Esophagus (tissue), 2 donors: Measurements from ENCODE around the gene LHFPL4. TPM values are rescaled to one million over a fixed set of nuclear protein-coding genes. Genes with fewer than 3 reads are reported as not detected.
"Not testable (repeated sequence)": the region's sequence is repeated elsewhere in the genome, so short reads cannot be mapped to it uniquely, and the experiment has no call there.

Experiments used
- H3K27ac ChIP-seq, 2 donors: one replicate each; pipeline ENCODE4 v1.5.1; 2013; ENCODE audit warnings: low read depth in 2 of 2, mild to moderate bottlenecking in 2 of 2, inconsistent platforms in 1 of 2, low read length in 1 of 2, moderate library complexity in 1 of 2
- H3K27me3 ChIP-seq, 2 donors: one replicate each; pipeline ENCODE4 v1.6.1; 2013; ENCODE audit warnings: low read length in 2 of 2, control low read depth in 1 of 2, mild to moderate bottlenecking in 1 of 2; ENCODE audit not compliant: insufficient read depth in 2 of 2, control insufficient read depth in 1 of 2
- H3K36me3 ChIP-seq, 2 donors: one replicate each; pipeline ENCODE4 v1.6.1; 2013; ENCODE audit warnings: low read length in 1 of 2; ENCODE audit not compliant: control insufficient read depth in 2 of 2, insufficient read depth in 2 of 2
- H3K4me1 ChIP-seq, 2 donors: one replicate each; pipeline ENCODE4 v1.6.1; 2013; ENCODE audit warnings: low read length in 1 of 2; ENCODE audit not compliant: control insufficient read depth in 2 of 2, insufficient read depth in 2 of 2
- H3K4me3 ChIP-seq, 2 donors: one replicate each; pipeline ENCODE4 v1.5.1; 2013; ENCODE audit warnings: low read length in 2 of 2, mild to moderate bottlenecking in 2 of 2, low read depth in 1 of 2, moderate library complexity in 1 of 2
- H3K9me3 ChIP-seq, 2 donors: one replicate each; pipeline ENCODE4 v1.6.1; 2013; ENCODE audit warnings: mild to moderate bottlenecking in 2 of 2, low read depth in 1 of 2, low read length in 1 of 2, moderate library complexity in 1 of 2; ENCODE audit not compliant: control insufficient read depth in 2 of 2, insufficient read depth in 1 of 2
- WGBS, 2 donors: extraction: QIAGEN DNeasy Blood & Tissue Kit; methylation state at CpG; one replicate each; pipeline ENCODE4 v1.1.7; 2013; 5-methylcytosine and 5-hydroxymethylcytosine counted together
- polyA plus RNA-seq, 2 donors: library from polyadenylated mRNA; stranded (reverse); fragments of 200-250 nt; gene quantifications; one replicate each; pipeline ENCODE4 v1.2.3, GENCODE V29; 2013
- donor health status: healthy with polysubstance abuse.
- donor health status: Bipolar disorder and iron deficiency.

LHFPL4 gene
- polyA plus RNA-seq, 2 donors = 0.02 TPM; not detected in 1

GRCh38 chr3:9494036-9494435 lies 59.6 kb downstream of the LHFPL4 start:
- not testable (repeated sequence) for H3K27ac ChIP-seq, H3K36me3 ChIP-seq, H3K27me3 ChIP-seq, H3K9me3 ChIP-seq, H3K4me3 ChIP-seq, H3K4me1 ChIP-seq
- 90 to 96% methylated on average over 15 of the region's 15 CpGs for WGBS, 2 donors

- WGBS, 2 donors = 61 to 69% methylated on average over 3 of the region's 3 CpGs
- Histone ChIP-seq H3K9me3 (no peaks in the 10 kb centered on the region), H3K27me3 (no peaks in the 10 kb centered on the region), H3K4me1 (no peaks in the 10 kb centered on the region), H3K36me3 (no peaks in the 10 kb centered on the region), H3K27ac (no peak overlapping the region), H3K4me3 (no peak overlapping the region)
Observed at GRCh38 chr3:9491506-9491905, 62.1 kb downstream of the LHFPL4 start.

GRCh38 chr3:9485248-9485647 lies 68.4 kb downstream of the LHFPL4 start:
- 96 to 98% methylated on average over 1 of the region's 1 CpG for WGBS, 2 donors

GRCh38 chr3:9480265-9480664 lies 73.4 kb downstream of the LHFPL4 start:
- H3K4me3 ChIP-seq = no peak overlapping the region
- H3K9me3 ChIP-seq = no peaks in the 10 kb centered on the region
- no peaks in the 10 kb centered on the region for H3K4me1 ChIP-seq
- H3K36me3 ChIP-seq = peaks cover 3 to 22% of the 10 kb centered on the region in 2 donors
- 100% methylated on average over 1 of the region's 1 CpG for WGBS, 2 donors
- H3K27me3 ChIP-seq = no peaks in the 10 kb centered on the region
- no peak overlapping the region for H3K27ac ChIP-seq

More at GRCh38 chr3:9485248-9485647, 68.4 kb downstream of the LHFPL4 start:
- no peak overlapping the region for H3K4me3 ChIP-seq
- no peaks in the 10 kb centered on the region for H3K36me3 ChIP-seq
- no peaks in the 10 kb centered on the region for H3K27me3 ChIP-seq
- no peak overlapping the region for H3K27ac ChIP-seq
- no peaks in the 10 kb centered on the region for H3K9me3 ChIP-seq
- H3K4me1 ChIP-seq = no peaks in the 10 kb centered on the region

GRCh38 chr3:9476935-9477334 lies 76.7 kb downstream of the LHFPL4 start:
- H3K27ac ChIP-seq = no peak overlapping the region
- WGBS, 2 donors = 94 to 98% methylated on average over 5 of the region's 5 CpGs
- H3K4me3 ChIP-seq = no peak overlapping the region
- no peaks in the 10 kb centered on the region for H3K27me3 ChIP-seq
- peaks cover 8 to 35% of the 10 kb centered on the region in 2 donors for H3K36me3 ChIP-seq
- H3K9me3 ChIP-seq = no peaks in the 10 kb centered on the region
- H3K4me1 ChIP-seq = no peaks in the 10 kb centered on the region

GRCh38 chr3:9474482-9474881 lies 79.1 kb downstream of the LHFPL4 start:
- H3K4me1 ChIP-seq = no peaks in the 10 kb centered on the region
- H3K9me3 ChIP-seq = no peaks in the 10 kb centered on the region
- H3K4me3 ChIP-seq = no peak overlapping the region
- H3K27ac ChIP-seq = no peak overlapping the region
- WGBS, 2 donors = 93 to 94% methylated on average over 6 of the region's 6 CpGs
- H3K36me3 ChIP-seq = peaks cover 11 to 44% of the 10 kb centered on the region in 2 donors
- H3K27me3 ChIP-seq = no peaks in the 10 kb centered on the region

- Histone ChIP-seq H3K36me3 (peaks cover 11 to 43% of the 10 kb centered on the region in 2 donors), H3K4me3 (no peak overlapping the region), H3K4me1 (no peaks in the 10 kb centered on the region), H3K27ac (no peak overlapping the region), H3K9me3 (no peaks in the 10 kb centered on the region), H3K27me3 (no peaks in the 10 kb centered on the region)
Observed at GRCh38 chr3:9473496-9474065, 80.0 kb downstream of the LHFPL4 start.

- Histone ChIP-seq H3K27ac (no peak overlapping the region), H3K36me3 (peaks cover 12 to 36% of the 10 kb centered on the region in 2 donors), H3K9me3 (no peaks in the 10 kb centered on the region), H3K4me1 (no peaks in the 10 kb centered on the region), H3K27me3 (no peaks in the 10 kb centered on the region), H3K4me3 (no peak overlapping the region)
- 87 to 93% methylated on average over 3 of the region's 3 CpGs for WGBS, 2 donors
Observed at GRCh38 chr3:9469986-9470385, 83.6 kb downstream of the LHFPL4 start.

- WGBS, 2 donors = 89% methylated on average over 7 of the region's 7 CpGs
- H3K4me3 ChIP-seq = no peak overlapping the region
- H3K4me1 ChIP-seq = no peaks in the 10 kb centered on the region
- H3K36me3 ChIP-seq = peaks cover 14 to 33% of the 10 kb centered on the region in 2 donors
- H3K27ac ChIP-seq = no peak overlapping the region
- no peaks in the 10 kb centered on the region for H3K9me3 ChIP-seq
- H3K27me3 ChIP-seq = no peaks in the 10 kb centered on the region
Observed at GRCh38 chr3:9468460-9468859, 85.2 kb downstream of the LHFPL4 start.

- H3K27me3 ChIP-seq = no peaks in the 10 kb centered on the region
- H3K36me3 ChIP-seq = peaks cover 14 to 34% of the 10 kb centered on the region in 2 donors
- H3K27ac ChIP-seq = no peak overlapping the region
- no peaks in the 10 kb centered on the region for H3K9me3 ChIP-seq
- H3K4me1 ChIP-seq = no peaks in the 10 kb centered on the region
- 92 to 100% methylated on average over 3 of the region's 3 CpGs for WGBS, 2 donors
- no peak overlapping the region for H3K4me3 ChIP-seq
Observed at GRCh38 chr3:9467451-9467850, 86.2 kb downstream of the LHFPL4 start.
